Loucy (cell line): Measurements from ENCODE around the gene ELP2.

Source experiments
- EZH2phosphoT487 ChIP-seq: fragments of 200-600 bp; IDR thresholded peaks from 2 replicates; pipeline ENCODE4 v1.6.1; 2018; ENCODE audit warnings: antibody characterized with exemption, mild to moderate bottlenecking, moderate library complexity, borderline replicate concordance
- TF ChIP-seq, protein P1 (sequence below): fragments of 200-600 bp; sonication (generic); conservative IDR thresholded peaks from 2 replicates; pipeline ENCODE4 v1.5.1; 2014; ENCODE audit warnings: mild to moderate bottlenecking, antibody characterized with exemption, low read length

DNA sequence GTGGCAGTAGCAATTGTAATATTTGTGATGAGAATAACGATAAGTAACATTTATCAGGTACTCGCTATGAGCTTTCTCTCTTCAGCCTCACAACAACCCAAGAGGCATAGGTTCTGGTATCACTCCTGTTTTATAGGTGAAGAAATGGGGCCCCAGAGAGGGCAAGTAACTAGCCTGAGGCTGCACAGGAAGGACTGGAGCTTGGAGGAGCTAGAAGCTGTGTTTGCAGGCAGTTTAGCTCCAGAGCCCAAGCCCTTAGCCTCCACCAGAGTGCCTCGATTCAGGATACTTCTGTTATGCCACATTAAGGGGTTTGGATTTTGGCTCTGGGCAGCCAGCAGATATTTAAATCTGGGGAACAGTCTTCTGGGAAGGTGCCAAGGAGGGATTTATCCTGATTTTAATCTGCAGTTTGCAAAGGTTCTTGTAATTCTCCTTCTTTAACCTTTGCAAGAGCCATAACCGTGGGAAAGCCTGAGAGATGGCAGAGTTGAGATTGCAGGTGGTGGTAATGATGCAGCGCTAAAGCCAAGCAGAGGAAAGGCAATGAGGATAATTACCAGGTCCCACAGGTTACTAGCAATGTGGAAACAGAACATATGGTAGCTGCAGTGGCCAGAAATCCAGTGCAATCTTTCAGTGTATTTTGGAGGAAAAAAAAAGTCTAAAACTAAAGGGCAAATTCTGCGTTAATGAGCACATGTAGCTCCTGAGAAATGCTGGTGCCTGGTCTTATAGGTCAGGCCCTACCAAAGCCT lies 66.7 kb downstream of the ELP2 start:
- TF ChIP-seq, protein P1, sequence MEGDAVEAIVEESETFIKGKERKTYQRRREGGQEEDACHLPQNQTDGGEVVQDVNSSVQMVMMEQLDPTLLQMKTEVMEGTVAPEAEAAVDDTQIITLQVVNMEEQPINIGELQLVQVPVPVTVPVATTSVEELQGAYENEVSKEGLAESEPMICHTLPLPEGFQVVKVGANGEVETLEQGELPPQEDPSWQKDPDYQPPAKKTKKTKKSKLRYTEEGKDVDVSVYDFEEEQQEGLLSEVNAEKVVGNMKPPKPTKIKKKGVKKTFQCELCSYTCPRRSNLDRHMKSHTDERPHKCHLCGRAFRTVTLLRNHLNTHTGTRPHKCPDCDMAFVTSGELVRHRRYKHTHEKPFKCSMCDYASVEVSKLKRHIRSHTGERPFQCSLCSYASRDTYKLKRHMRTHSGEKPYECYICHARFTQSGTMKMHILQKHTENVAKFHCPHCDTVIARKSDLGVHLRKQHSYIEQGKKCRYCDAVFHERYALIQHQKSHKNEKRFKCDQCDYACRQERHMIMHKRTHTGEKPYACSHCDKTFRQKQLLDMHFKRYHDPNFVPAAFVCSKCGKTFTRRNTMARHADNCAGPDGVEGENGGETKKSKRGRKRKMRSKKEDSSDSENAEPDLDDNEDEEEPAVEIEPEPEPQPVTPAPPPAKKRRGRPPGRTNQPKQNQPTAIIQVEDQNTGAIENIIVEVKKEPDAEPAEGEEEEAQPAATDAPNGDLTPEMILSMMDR: no peak
- no peak for TF ChIP-seq EZH2phosphoT487
